Pons (tissue), 1 donor: ENCODE measurements around the gene RABEP2.
"Not testable (repeated sequence)": the region's sequence is repeated elsewhere in the genome, so short reads cannot be mapped to it uniquely, and the experiment has no call there.

Source experiments
- DNase-seq: peaks from one replicate; pipeline ENCODE4 v3.0.0-alpha.2; 2016; ENCODE audit warnings: low spot score

Gene RABEP2

GRCh38 chr16:28932339-28933141, 7.5 kb upstream of the RABEP2 start:
- DNase-seq = no peak

DNA sequence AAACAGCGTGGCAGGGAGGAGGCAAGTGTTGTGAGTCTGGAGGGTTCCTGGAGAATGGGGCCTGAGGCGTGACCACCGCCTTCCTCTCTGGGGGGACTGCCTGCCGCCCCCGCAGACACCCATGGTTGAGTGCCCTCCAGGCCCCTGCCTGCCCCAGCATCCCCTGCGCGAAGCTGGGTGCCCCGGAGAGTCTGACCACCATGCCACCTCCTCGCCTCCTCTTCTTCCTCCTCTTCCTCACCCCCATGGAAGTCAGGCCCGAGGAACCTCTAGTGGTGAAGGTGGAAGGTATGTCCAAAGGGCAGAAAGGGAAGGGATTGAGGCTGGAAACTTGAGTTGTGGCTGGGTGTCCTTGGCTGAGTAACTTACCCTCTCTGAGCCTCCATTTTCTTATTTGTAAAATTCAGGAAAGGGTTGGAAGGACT, 6.8 kb upstream of the RABEP2 start, which contains the start of gene CD19:
TSS of gene CD19 (plus strand) at position 171 of the 425 bp plus-strand sequence. CDS start at position 201, 30 bp downstream.
- no peak for DNase-seq

DNA sequence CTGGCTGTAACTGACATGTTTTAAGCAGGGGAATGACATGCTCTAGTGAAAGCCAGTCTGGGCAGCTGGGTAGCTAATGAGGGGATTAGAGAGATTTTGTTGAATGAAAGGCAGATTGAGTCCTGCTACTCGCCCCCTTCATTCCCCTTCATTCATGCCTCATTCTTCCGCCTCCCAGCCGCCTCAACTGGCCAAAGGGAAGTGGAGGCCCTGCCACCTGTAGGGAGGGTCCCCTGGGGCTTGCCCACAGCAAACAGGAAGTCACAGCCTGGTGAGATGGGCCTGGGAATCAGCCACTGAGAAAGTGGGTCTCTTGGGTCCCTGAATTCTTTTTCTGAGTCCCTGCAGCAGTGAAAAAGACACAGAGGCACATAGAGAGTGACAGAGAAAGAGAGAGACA, 5.6 kb upstream of the RABEP2 start:
- DNase-seq = no peak

DNA sequence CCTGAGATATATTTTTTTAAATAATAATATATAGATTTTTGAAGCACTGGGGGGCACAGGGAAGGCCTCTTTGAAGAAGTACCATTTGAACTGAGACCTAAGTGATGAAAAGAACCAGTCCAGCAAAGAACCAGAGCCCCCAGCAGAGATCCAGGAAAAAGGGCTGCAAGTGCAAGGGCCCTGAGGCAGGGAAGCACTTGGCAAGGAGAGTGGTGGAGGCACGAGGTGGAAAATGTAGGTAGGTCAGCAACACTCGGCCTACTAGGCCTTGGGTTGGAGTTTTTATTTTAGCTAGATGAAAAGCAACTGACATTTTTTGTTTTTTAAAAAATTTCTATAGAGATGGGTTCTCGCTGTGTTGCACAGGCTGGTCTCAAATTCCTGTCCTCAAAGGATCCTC, 5.2 kb upstream of the RABEP2 start:
- no peak for DNase-seq

- no peak for DNase-seq
Measured at GRCh38 chr16:28927815-28928214, 2.8 kb upstream of the RABEP2 start.

DNA sequence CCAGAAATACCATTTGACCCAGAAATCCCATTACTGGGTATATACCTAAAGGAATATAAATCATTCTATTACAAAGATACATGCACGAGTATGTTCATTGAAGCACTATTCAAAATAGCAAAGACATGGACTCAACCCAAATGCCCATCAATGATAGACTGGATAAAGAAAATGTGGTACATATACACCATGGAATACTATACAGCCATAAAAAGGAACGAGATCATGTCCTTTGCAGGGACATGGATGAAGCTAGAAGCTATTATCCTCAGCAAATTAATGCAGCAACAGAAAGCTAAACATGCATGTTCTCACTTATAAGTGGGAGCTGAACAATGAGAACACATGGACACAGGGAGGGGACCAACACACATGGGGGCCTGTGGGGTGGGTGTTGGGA, 1.2 kb upstream of the RABEP2 start:
- DNase-seq = not testable (repeated sequence)

GRCh38 chr16:28925386-28926228, 569 bp upstream of the RABEP2 start:
- DNase-seq = peak; percentile 52

- DNase-seq = no peak
Measured at GRCh38 chr16:28924399-28924761, 658 bp downstream of the RABEP2 start.

DNA sequence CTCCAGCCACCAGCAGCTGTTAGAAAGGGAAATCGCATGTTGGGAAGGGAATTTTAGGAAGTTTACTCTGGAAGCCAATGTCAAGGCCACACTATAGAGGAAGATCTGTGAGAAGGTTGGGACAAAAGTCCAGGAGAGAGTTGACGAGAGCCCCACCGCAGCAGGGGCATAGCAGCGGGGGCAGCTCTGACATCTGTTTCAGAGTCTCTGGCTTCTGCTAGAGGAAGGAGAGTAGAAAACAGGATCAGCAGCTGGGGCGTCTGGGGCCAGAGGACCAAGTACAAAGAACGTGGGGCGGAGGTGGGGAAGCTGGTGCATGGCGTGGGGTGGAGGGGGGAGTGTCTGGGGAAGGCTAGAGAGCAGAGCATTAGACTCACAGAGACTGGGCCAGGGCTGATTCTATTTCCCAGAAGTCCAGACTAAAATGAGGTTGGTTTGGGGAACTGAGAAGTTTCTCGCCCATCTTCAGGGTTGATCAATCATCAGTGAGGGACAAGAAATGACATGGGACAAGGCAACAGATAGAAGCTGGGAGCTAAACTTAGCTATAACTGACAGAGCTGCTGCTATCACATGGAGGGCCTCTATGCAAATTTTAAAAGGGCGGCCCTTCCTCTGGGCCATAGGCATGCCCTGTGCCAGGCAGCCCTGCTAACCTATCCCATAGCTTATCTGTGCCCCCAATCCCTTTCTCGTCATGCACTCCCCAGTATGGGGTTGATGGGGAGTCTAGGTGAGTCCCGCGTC, 1.2 kb downstream of the RABEP2 start:
- no peak for DNase-seq

DNA sequence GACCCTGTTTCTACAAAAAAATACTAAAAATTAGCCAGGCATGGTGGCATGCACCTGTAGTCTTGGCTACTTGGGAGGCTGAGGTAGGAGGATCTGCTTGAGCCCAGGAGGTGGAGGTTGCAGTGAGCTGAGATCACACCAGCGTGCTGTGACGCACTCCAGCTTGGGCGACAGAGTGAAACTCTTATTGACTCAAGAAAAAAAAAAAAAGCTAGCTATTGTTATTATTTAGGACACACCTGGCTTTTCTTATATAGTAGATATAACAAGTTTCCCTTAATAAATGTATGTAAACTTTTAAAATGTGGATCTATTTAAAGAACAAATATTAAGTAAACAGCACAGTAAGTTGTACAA, 1.8 kb downstream of the RABEP2 start:
- DNase-seq = no peak

GRCh38 chr16:28918698-28919097, 6.3 kb downstream of the RABEP2 start:
- DNase-seq = no peak

- DNase-seq = no peak
Measured at GRCh38 chr16:28917095-28917494, 7.9 kb downstream of the RABEP2 start.

DNA sequence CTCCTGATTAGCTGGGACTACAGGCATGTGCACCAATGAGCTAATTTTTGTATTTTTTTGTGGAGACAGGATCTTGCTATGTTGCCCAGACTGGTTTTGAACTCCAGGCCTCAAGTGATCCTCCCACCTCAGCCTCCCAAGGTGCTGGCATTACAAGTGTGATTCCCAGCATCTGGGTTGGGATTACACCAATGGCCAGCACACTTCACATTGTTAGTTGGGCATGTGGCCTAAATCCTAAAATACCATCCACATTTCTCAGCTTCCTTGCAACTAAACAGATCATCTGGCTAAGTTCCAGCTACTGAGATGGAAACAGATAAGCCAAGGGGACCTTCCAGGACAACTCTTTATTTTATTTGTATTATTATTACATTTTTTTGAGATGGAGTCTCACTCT, 9.9 kb downstream of the RABEP2 start:
- no peak for DNase-seq

- DNase-seq = no peak
Measured at GRCh38 chr16:28913946-28914724, 10.9 kb downstream of the RABEP2 start.

- DNase-seq = no peak
Measured at GRCh38 chr16:28912558-28912957, 12.5 kb downstream of the RABEP2 start.

DNA sequence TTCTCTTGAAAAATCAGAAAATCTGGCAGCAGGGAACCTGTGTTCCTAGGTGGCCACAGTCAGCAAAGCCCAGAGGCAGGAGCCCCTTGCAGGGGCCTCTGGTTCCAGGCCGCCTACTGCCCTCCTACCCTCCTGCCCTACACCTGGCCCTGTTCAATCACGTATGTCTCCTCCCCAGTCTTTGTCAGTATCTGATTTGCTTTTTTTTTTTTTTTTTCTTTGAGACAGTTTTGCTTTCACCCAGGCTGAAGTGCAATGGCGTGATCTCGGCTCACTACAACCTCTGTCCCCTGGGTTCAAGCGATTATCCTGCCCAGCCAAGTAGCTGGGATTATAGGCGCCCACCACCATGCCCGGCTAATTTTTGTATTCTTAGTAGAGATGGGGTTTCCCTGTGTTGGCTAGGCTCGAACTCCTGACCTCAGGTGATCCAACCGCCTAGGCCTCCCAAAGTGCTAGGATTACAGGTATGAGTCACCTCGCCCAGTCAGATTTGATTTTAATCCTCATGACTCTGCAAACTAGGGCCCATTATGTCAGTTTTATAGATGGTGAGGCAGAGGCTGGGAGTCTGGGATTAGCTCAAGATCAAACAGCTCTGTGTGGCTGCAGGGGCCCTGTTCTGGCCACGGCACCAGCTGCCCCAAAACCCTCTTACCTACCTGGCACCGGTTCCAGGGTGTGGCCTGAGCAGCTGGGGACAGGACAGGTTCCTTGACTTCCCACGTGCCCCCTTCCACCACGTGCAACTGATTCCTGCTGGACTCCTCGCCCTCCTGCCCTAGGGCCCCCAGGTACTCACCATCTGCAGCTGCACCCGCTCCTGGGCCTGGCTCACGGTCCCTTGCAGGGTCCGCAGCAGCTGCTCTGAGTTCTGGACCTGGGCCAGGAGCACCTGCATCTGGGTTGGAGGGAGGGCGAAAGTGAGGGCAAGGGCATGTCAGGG, 14.7 kb downstream of the RABEP2 start:
- no peak for DNase-seq

DNA sequence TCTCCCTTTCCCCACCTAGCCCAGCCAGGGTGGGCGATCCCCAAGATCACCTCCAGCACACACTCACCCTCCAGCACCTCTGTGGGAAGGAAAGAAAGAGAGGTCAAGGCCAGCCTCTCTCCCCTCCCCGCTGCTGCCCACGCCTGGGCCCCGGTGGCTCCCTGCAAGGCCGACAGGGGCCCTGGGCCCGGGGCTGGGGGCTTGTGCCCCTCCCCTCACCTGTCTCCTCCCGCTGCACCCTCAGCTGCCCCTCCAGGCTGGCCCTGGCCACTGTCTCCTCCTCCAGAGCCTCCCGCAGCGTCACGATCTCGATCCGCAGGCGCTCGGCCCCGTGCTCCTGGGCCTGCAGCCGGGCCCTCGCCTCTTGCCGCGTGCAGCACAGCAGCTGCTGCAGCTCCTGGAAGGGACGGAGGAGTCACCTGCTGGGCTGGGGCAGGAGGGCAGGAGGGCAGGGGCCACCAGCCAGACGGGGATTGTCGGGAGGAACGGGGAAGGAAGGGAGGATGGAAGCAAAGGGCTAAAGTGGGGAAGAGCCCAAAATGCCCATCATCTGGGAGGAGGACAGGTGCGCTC, 19.2 kb downstream of the RABEP2 start:
- no peak for DNase-seq

GRCh38 chr16:28905229-28905754, 19.7 kb downstream of the RABEP2 start:
- DNase-seq = no peak

- no peak for DNase-seq
Measured at GRCh38 chr16:28904828-28905227, 20.2 kb downstream of the RABEP2 start.

DNA sequence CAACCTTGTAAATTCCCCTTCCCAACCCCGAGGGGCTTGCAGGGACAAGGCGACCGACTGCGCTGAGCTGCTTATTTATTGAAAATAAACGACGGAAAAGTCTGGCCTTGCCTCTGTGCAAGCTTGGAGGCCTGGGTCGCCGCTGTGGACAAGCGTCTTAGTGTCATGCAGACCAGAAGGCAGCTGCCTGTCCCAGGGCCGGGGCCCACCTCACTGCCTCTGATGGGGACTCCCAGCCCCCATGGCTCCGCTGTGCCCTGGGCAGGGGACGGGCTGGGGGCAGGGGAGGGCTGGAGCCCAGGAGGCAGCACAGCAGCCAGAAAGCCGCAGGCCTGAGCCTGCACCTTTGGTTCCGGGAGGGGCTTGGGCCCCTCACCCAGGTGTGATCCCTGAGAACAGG, 20.7 kb downstream of the RABEP2 start:
- DNase-seq = no peak
